ENCODE data around the gene PKN1.

- no peak for TF ChIP-seq ATF2 (CRISPR knock-in tag; IDR thresholded peaks at IDR 0.05; ENCODE audit: borderline replicate concordance, low read depth)
- TF ChIP-seq MYBL2 (CRISPR knock-in tag; IDR thresholded peaks at IDR 0.05), result no peak
- TF ChIP-seq CTCF (IDR thresholded peaks at IDR 0.05), result no peak
- TF ChIP-seq CBFB (CRISPR knock-in tag; IDR thresholded peaks at IDR 0.05; ENCODE audit: low read depth), result no peak
- no peak for TF ChIP-seq JUN (CRISPR knock-in tag; IDR thresholded peaks at IDR 0.05)
- no peak for TF ChIP-seq ZMAT4 (CRISPR knock-in tag; IDR thresholded peaks at IDR 0.05)
- no peak for TF ChIP-seq TEAD1 (CRISPR knock-in tag; IDR thresholded peaks at IDR 0.05)
- no peak for TF ChIP-seq ZNF532 (CRISPR knock-in tag; IDR thresholded peaks at IDR 0.05; ENCODE audit: borderline replicate concordance)
- no peak for TF ChIP-seq NR1H2 (CRISPR knock-in tag; IDR thresholded peaks at IDR 0.05)
- TF ChIP-seq CDX4 (CRISPR knock-in tag; IDR thresholded peaks at IDR 0.05; ENCODE audit: borderline replicate concordance), result no peak
- no peak for TF ChIP-seq E2F5 (CRISPR knock-in tag; IDR thresholded peaks at IDR 0.05)
- TF ChIP-seq ZBTB43 (CRISPR knock-in tag; IDR thresholded peaks at IDR 0.05), result no peak
- no peak for TF ChIP-seq USF2 (CRISPR knock-in tag; IDR thresholded peaks at IDR 0.05)
Observed at GRCh38 chr19:14410091-14411051, 22.7 kb upstream of the PKN1 start.

Data from WTC11 (cell line).